IMR-90 (cell line): ENCODE data around the gene ALCAM. TPM values are rescaled to one million over a fixed set of nuclear protein-coding genes. Genes with fewer than 3 reads are reported as not detected.

ENCODE experiments used
- ATAC-seq: fragments of 200-7000 bp; cut with Tn5 transposase; 2 replicates; pipeline ENCODE4 v1.9.1; 2020; ENCODE audit warnings: low read depth, mild to moderate bottlenecking, moderate library complexity
- BruUV-seq: library from RNA; stranded (reverse); fragments of 400-500 nt; replicated peaks from 2 replicates; lab custom pipeline; 2021; lab: Mats Ljungman, UMichigan
- CTCF ChIA-PET: fragments of 300-600 bp; formaldehyde crosslinking; extraction: SDS; loops from one replicate; lab custom pipeline; 2021; ENCODE audit warnings: antibody characterized with exemption; lab: Yijun Ruan, JAX
- POLR2A ChIA-PET: fragments of 300-600 bp; sonication (Branson Sonifier 250); formaldehyde crosslinking; loops from one replicate; lab custom pipeline; 2022; ENCODE audit warnings: antibody characterized with exemption; ENCODE audit not compliant: unreplicated experiment; lab: Charles Lee
- DNase-seq: peaks from one replicate; pipeline ENCODE4 v3.0.0; 2013
- H2AFZ ChIP-seq: replicated peaks from 2 replicates; pipeline ENCODE3; 2013; ENCODE audit warnings: low read length, mild to moderate bottlenecking; ENCODE audit not compliant: poor library complexity
- H2AK5ac ChIP-seq: 2 replicates; pipeline ENCODE4 v1.6.1; 2013; ENCODE audit warnings: low read depth, low read length, inconsistent platforms
- H2AK9ac ChIP-seq: replicated peaks from 2 replicates; pipeline ENCODE3; 2013; ENCODE audit warnings: mild to moderate bottlenecking, low read depth, low read length, moderate library complexity; ENCODE audit not compliant: poor library complexity
- H2BK120ac ChIP-seq: 2 replicates; pipeline ENCODE4 v1.6.1; 2013; ENCODE audit warnings: low read depth, low read length, inconsistent platforms
- H2BK15ac ChIP-seq: 3 replicates; pipeline ENCODE4 v1.6.1; 2013; ENCODE audit warnings: low read depth, low read length, inconsistent platforms
- H2BK20ac ChIP-seq: 2 replicates; pipeline ENCODE4 v1.6.1; 2013; ENCODE audit warnings: low read depth, mild to moderate bottlenecking, inconsistent platforms, low read length, moderate library complexity
- H2BK5ac ChIP-seq: 2 replicates; pipeline ENCODE4 v1.6.1; 2013; ENCODE audit warnings: mild to moderate bottlenecking, low read depth, low read length, inconsistent platforms; ENCODE audit not compliant: poor library complexity, severe bottlenecking
- H3K14ac ChIP-seq: replicated peaks from 2 replicates; pipeline ENCODE4 v1.6.1; 2013; ENCODE audit warnings: low read depth, low read length, inconsistent platforms
- H3K18ac ChIP-seq: 2 replicates; pipeline ENCODE4 v1.6.1; 2013; ENCODE audit warnings: low read depth, low read length, control low read depth
- H3K23ac ChIP-seq: 2 replicates; pipeline ENCODE4 v1.6.1; 2013; ENCODE audit warnings: low read depth, low read length, inconsistent platforms
- H3K27ac ChIP-seq: 2 replicates; pipeline ENCODE4 v1.5.1; 2013; ENCODE audit warnings: mild to moderate bottlenecking, control low read depth, low read length; ENCODE audit not compliant: insufficient read depth
- H3K27me3 ChIP-seq: 2 replicates; pipeline ENCODE4 v1.6.1; 2013; ENCODE audit warnings: low read length; ENCODE audit not compliant: control insufficient read depth, insufficient read depth
- H3K36me3 ChIP-seq: 2 replicates; pipeline ENCODE4 v1.6.1; 2013; ENCODE audit warnings: low read length, mixed read lengths; ENCODE audit not compliant: control insufficient read depth, insufficient read depth
- H3K4ac ChIP-seq: 2 replicates; pipeline ENCODE4 v1.6.1; 2013; ENCODE audit warnings: low read depth, low read length, inconsistent platforms
- H3K4me1 ChIP-seq: 2 replicates; pipeline ENCODE4 v1.6.1; 2013; ENCODE audit warnings: low read length, mixed read lengths; ENCODE audit not compliant: control insufficient read depth, insufficient read depth
- H3K4me2 ChIP-seq: 2 replicates; pipeline ENCODE4 v1.6.1; 2013; ENCODE audit warnings: low read depth, mild to moderate bottlenecking, control low read depth, low read length, moderate library complexity
- H3K4me3 ChIP-seq: 2 replicates; pipeline ENCODE4 v1.5.1; 2013; ENCODE audit warnings: low read depth, mild to moderate bottlenecking, control low read depth, low read length, moderate library complexity; ENCODE audit not compliant: insufficient read depth
- H3K56ac ChIP-seq: 2 replicates; pipeline ENCODE4 v1.6.1; 2013; ENCODE audit warnings: low read length, inconsistent platforms; ENCODE audit not compliant: insufficient read depth; ENCODE audit errors: extremely low read depth
- H3K79me1 ChIP-seq, 2 experiments: 2 replicates each; pipeline ENCODE4 v1.6.1; 2013; ENCODE audit warnings: low read length in 2 of 2, inconsistent platforms in 1 of 2, low read depth in 1 of 2
- H3K9ac ChIP-seq: 2 replicates; pipeline ENCODE4 v1.6.1; 2013; ENCODE audit warnings: low read depth, low read length, control low read depth
- H3K9me1 ChIP-seq: 2 replicates; pipeline ENCODE4 v1.6.1; 2013; ENCODE audit warnings: low read length, inconsistent platforms; ENCODE audit not compliant: insufficient read depth
- H3K9me3 ChIP-seq: 2 replicates; pipeline ENCODE4 v1.6.1; 2013; ENCODE audit warnings: low read length; ENCODE audit not compliant: control insufficient read depth, insufficient read depth
- H4K20me1 ChIP-seq: 2 replicates; pipeline ENCODE4 v1.6.1; 2013; ENCODE audit warnings: low read length, inconsistent platforms; ENCODE audit not compliant: insufficient read depth
- H4K5ac ChIP-seq: 2 replicates; pipeline ENCODE4 v1.6.1; 2013; ENCODE audit warnings: mild to moderate bottlenecking, low read depth, low read length, control low read depth
- H4K8ac ChIP-seq, 2 experiments: 2 replicates each; pipeline ENCODE4 v1.6.1; 2013; ENCODE audit warnings: low read depth in 2 of 2, low read length in 2 of 2, control low read depth in 1 of 2, inconsistent platforms in 1 of 2
- H4K91ac ChIP-seq: 2 replicates; pipeline ENCODE4 v1.6.1; 2013; ENCODE audit warnings: low read depth, low read length, inconsistent platforms; ENCODE audit not compliant: insufficient read depth
- BHLHE40 ChIP-seq: fragments of 150-350 bp; IDR thresholded peaks from 2 replicates; pipeline ENCODE4 v1.6.1; 2016; ENCODE audit warnings: mild to moderate bottlenecking, low read depth, low read length
- CEBPB ChIP-seq: IDR thresholded peaks from 2 replicates; pipeline ENCODE4 v1.6.1; 2012; ENCODE audit warnings: low read depth, low read length, improper control_type of control experiment
- NFE2L2 ChIP-seq: fragments of 150-350 bp; IDR thresholded peaks from 2 replicates; pipeline ENCODE4 v1.6.1; 2016; ENCODE audit warnings: low read depth, mild to moderate bottlenecking, low read length
- WGBS, 2 experiments: methylation state at CpG; one replicate each; pipeline versions ENCODE4 v1.1.5 to v1.1.7; 2013; ENCODE audit warnings: missing lambda C conversion rate in 2 of 2; ENCODE audit not compliant: insufficient read length in 1 of 2; ENCODE audit errors: extremely low coverage in 2 of 2; 5-methylcytosine and 5-hydroxymethylcytosine counted together
- dilution Hi-C: fragments of 300-500 bp; cut with HindIII; formaldehyde crosslinking; loops from one replicate; pipeline ENCODE4 v1.14.3; 2018; ENCODE audit warnings: low sequenced_read_pairs; ENCODE audit not compliant: unreplicated experiment
- in situ Hi-C: fragments of 300-500 bp; cut with MboI; formaldehyde crosslinking; loops from 3 replicates; pipeline ENCODE4 v1.14.3; 2019; ENCODE audit warnings: low sequenced_read_pairs, inconsistent platforms, mixed read lengths
- intact Hi-C: fragments of 100-400 bp; cut with micrococcal nuclease; formaldehyde crosslinking; loops from 2 replicates; pipeline ENCODE4 v1.10.0; 2022
- polyA plus RNA-seq, 3 experiments: library from polyadenylated mRNA; depleted of rRNA; stranded (reverse); fragments of >200 nt; gene quantifications; 2 replicates each; pipeline ENCODE4 v1.2.3, GENCODE V29; 2012; ENCODE audit warnings: low replicate concordance in 1 of 3
- total RNA-seq: library from RNA; depleted of rRNA; stranded (reverse); fragments of >200 nt; gene quantifications from 2 replicates; pipeline ENCODE4 v1.2.3, GENCODE V29; 2012
- TF ChIP-seq, protein P1 (sequence below): conservative IDR thresholded peaks from 2 replicates; pipeline ENCODE4 v1.5.1; 2012; ENCODE audit warnings: mild to moderate bottlenecking, low read depth, low read length, improper control_type of control experiment

The ALCAM gene
- total and polyA plus RNA-seq, 2 of the 4 experiments (the other 2 are of a cell fraction) = 117 to 423 TPM

- intact Hi-C loops = no loop called here
- peak overlapping the region; percentile 15; the same call in 1 of the 2 replicates for H3K23ac ChIP-seq
- H3K4me2 ChIP-seq = no peak overlapping the region
- peak overlapping the region; percentile 56 to 71; a peak in 3 of 4 replicates for H4K8ac ChIP-seq
- no peak overlapping the region for H3K4me3 ChIP-seq
- H4K20me1 ChIP-seq = 0 out of 2 replicates have a peak, but pooled peaks cover 5% of the 10 kb centered on the region
- in situ Hi-C loops = no loop called here
- H3K18ac ChIP-seq = peak overlapping the region; percentile 97; the same call in 1 of the 2 replicates
- H2AK9ac ChIP-seq = no peak overlapping the region
- H2BK15ac ChIP-seq = peak overlapping the region; percentile 34; the same call in 1 of the 3 replicates
- H3K9ac ChIP-seq = no peak overlapping the region
- H2BK5ac ChIP-seq = peak overlapping the region; percentile 72
- peak overlapping the region; percentile 97 for H4K5ac ChIP-seq
- no peaks in the 10 kb centered on the region for H3K27me3 ChIP-seq
- peak overlapping the region; percentile 34; the same call in 1 of the 2 replicates for H3K4ac ChIP-seq
- POLR2A ChIA-PET = no interaction called here
- WGBS, 2 experiments = no CpG with 5 or more reads among the region's 3 CpGs
- peaks cover 9% of the 10 kb centered on the region for H3K9me1 ChIP-seq
- no peak overlapping the region for H2AK5ac ChIP-seq
- peaks cover 19% of the 10 kb centered on the region for H3K4me1 ChIP-seq
- H3K27ac ChIP-seq = no peak overlapping the region
- dilution Hi-C loops = no loop called here
- no peak for ATAC-seq
- CTCF ChIA-PET = no interaction called here
- BruUV-seq = no TSS peak
- peaks cover 4% of the 10 kb centered on the region for H3K36me3 ChIP-seq
- H4K91ac ChIP-seq = peak overlapping the region; percentile 60
- H2AFZ ChIP-seq = no peak overlapping the region
- H3K9me3 ChIP-seq = no peaks in the 10 kb centered on the region
- TF ChIP-seq, protein P1, sequence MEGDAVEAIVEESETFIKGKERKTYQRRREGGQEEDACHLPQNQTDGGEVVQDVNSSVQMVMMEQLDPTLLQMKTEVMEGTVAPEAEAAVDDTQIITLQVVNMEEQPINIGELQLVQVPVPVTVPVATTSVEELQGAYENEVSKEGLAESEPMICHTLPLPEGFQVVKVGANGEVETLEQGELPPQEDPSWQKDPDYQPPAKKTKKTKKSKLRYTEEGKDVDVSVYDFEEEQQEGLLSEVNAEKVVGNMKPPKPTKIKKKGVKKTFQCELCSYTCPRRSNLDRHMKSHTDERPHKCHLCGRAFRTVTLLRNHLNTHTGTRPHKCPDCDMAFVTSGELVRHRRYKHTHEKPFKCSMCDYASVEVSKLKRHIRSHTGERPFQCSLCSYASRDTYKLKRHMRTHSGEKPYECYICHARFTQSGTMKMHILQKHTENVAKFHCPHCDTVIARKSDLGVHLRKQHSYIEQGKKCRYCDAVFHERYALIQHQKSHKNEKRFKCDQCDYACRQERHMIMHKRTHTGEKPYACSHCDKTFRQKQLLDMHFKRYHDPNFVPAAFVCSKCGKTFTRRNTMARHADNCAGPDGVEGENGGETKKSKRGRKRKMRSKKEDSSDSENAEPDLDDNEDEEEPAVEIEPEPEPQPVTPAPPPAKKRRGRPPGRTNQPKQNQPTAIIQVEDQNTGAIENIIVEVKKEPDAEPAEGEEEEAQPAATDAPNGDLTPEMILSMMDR = no peak
- TF ChIP-seq BHLHE40 (no peak), CEBPB (no peak), NFE2L2 (no peak)
- no peak overlapping the region for H3K56ac ChIP-seq
- DNase-seq = no peak
- no peak overlapping the region for H3K14ac ChIP-seq
- H2BK20ac ChIP-seq = 0 out of 2 replicates have a peak overlapping the region, but pooled peaks have one; percentile 77
- peaks cover 34 to 47% of the 10 kb centered on the region in 2 experiments for H3K79me1 ChIP-seq
- peak overlapping the region; percentile 79 for H2BK120ac ChIP-seq
These were observed 73.4 kb downstream of the ALCAM start for GRCh38 chr3:105440113-105440512.
